HG02642 (cell line): ENCODE measurements around the gene CAMTA1.

Source experiments
- ATAC-seq: cut with Tn5 transposase; IDR thresholded peaks from one replicate; pipeline ENCODE4 v1.9.1; 2021; ENCODE audit warnings: mild to moderate bottlenecking; ENCODE audit not compliant: unreplicated experiment, poor library complexity

CAMTA1 gene

DNA sequence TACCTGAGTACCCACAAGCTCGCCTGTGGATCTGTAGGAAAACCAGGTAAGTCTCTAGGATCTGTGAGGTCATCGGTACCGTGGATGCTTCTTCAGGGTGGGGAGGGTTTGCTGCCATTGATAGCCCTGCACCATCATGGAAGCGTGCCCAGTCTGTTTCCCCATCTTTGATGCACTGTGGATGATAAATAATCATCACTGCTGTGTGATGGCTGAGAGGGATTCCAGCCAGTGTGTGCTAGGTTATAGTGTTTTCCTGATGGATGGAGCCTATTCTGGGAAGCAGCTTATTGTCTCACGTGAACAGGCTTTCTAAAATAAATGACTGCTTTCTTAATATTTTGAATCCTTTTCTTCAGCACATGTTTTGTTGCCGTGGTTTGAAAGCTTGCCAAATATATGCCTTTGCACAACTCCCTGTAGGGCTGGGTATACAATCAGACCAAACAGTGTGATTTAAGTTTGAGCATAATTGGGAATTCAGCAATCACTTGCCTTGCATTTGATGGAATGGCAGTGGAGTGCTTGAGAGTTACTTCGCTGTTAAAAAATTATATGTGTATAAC lies 113.8 kb downstream of the CAMTA1 start:
- ATAC-seq, result no peak

- no peak for ATAC-seq
Measured at GRCh38 chr1:6899621-6900020, 114.4 kb downstream of the CAMTA1 start.

- ATAC-seq, result no peak
Measured at GRCh38 chr1:6902153-6902552, 116.9 kb downstream of the CAMTA1 start.

GRCh38 chr1:6904476-6905170 lies 119.4 kb downstream of the CAMTA1 start:
- ATAC-seq, result no peak

- ATAC-seq, result no peak
Measured at GRCh38 chr1:6905331-6905730, 120.1 kb downstream of the CAMTA1 start.

GRCh38 chr1:6905790-6906189 lies 120.5 kb downstream of the CAMTA1 start:
- no peak for ATAC-seq

- ATAC-seq, result no peak
Measured at GRCh38 chr1:6906783-6907182, 121.5 kb downstream of the CAMTA1 start.

GRCh38 chr1:6907201-6907600 lies 121.9 kb downstream of the CAMTA1 start:
- no peak for ATAC-seq

GRCh38 chr1:6907676-6908434 lies 122.6 kb downstream of the CAMTA1 start:
- ATAC-seq, result no peak

GRCh38 chr1:6909401-6909800 lies 124.1 kb downstream of the CAMTA1 start:
- no peak for ATAC-seq

DNA sequence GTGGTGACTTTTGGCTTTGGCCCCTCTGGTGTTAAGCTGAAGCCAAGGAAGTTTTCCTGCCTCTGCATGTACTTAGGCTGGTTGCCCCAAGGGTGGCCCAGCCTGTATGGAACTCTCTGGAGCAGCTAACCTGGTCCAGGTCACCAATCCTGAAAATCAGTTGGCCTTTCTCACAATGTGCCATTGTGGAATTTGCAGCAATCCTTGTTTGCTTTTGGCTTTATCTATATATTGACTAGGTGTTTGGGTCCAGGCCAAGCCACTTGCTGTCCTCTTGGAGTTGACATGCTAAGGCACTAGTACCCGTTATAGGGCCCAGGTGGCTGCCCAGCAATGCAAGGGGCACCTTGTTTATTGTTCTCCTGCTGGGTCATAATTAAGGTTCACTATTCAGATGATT lies 124.6 kb downstream of the CAMTA1 start:
- no peak for ATAC-seq

GRCh38 chr1:6911021-6911941 lies 126.0 kb downstream of the CAMTA1 start:
- ATAC-seq, result no peak

GRCh38 chr1:6911974-6912373 lies 126.7 kb downstream of the CAMTA1 start:
- ATAC-seq, result no peak

DNA sequence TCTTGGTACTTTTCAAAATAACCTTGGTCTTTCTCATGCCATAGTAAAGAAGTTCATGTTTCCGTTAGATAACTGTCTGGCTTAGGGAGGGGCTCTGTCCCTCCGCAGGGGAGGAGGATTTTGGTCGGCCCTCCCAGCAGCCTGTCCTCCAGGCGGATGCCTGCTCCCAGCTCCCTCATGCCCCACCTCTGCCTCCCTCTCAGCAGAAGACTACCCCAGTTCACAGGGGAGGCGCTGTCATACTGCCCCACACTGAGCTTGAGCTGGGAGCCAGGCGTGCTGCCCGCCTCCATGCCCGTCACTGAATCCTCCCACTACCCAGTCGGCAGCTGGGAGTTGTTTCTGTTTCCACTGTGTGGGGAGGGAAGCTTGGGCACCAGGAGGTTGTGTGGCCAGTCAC lies 127.3 kb downstream of the CAMTA1 start:
- no peak for ATAC-seq

DNA sequence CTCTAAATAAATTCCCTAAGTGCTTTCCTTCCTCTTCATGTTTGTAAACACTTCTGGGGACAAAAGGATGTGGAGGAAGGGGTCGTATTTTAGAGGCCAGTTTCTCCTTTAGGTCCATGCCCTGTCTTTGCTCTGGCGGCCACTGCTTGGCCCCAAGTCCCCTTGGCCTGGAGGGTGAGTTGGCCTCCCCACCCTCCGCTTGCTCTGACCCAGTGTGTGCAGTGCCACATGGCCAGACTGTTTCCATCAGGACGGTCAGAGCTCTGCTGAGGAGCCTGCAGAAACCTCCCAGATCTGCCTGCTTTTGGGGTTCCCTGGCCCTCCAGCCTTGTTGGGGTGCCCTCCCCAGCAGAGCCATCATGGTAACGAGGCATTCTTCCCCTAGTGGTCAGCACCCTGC lies 127.8 kb downstream of the CAMTA1 start:
- no peak for ATAC-seq

DNA sequence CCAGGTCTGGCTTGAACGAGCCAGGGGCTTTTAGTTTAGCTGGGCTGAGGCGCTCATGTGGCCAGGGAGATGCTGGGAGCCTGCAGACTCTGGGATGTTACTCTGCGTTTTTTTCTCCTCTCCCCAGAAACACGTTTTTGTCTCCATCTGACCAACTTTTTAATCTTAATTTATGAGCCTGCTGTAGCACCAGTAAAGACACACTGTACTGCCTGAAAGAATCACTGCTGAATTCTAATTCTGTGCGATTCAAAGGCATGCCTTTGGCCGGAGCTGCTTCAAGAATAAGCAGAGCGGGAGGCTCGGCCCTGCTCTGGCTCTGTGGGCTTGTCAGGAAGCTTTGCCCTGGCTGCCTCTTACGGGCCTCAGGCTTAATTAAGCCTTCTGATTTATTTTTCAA lies 129.5 kb downstream of the CAMTA1 start:
- ATAC-seq, result no peak

- ATAC-seq, result no peak
Measured at GRCh38 chr1:6915999-6916565, 130.8 kb downstream of the CAMTA1 start.

DNA sequence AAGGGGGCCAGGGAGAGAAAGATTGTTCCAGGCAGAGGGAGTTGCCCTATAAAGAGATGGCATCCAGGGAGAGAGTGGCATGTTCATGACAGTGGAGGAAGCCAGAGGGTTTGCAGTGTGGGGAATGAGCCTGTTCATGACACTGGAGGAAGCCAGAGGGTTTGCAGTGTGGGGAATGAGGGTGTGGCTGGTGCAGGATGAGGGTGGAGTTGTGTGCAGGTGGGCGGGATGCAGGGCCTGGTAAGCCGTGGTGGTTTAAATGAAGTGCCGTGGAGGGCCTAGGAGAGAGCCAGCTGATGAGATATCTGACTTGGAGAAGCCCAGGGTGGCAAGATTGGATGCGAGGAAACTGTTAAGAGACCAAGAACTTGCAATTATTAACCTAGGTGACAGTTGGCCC lies 131.8 kb downstream of the CAMTA1 start:
- ATAC-seq, result no peak

DNA sequence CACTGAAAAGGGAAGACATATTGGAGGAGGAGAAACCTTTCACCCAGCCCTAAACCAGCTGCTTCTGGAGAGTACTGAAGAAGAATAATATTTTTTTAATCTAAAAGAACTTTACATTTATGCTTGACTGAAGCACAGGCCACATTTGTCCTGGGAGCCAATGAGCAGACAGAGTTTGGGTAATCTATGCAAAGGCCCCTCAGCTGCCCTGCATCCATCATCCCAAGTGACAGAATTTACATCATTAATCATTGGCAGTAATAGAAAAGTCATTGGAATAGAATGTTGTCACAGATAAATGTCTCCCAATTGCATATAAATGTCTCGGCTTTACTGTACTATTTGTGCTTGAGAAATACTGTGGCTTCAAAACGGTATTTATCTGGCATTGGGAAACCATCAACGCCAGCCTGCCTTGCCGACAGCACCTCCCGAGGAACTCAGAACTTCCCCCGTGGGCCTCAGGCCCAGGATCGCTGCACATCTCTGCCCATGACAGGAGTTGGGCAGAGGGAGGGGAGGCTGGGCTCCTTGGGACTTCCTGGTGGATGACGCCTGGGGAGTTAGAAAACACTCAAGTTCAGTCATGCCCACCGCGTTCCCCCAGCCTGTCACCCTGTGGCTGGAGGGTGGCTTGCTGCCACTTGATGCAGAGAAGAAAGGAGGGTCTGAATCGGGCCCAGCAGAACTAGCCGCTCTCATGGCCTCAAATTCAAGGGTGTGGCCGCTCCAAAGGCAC lies 133.1 kb downstream of the CAMTA1 start:
- no peak for ATAC-seq
